GM23248 (cell line): Measurements from ENCODE around the gene TMEM14C.

Source experiments
- EZH2 ChIP-seq: fragments of 200-600 bp; sonication (generic); IDR thresholded peaks from 2 replicates; pipeline ENCODE4 v1.6.1; 2018; ENCODE audit warnings: antibody characterized with exemption, mild to moderate bottlenecking; ENCODE audit not compliant: insufficient read depth, poor library complexity, severe bottlenecking
- EZH2phosphoT487 ChIP-seq: fragments of 200-600 bp; sonication (generic); IDR thresholded peaks from 2 replicates; pipeline ENCODE4 v1.6.1; 2018; ENCODE audit warnings: antibody characterized with exemption, moderate library complexity, mild to moderate bottlenecking, low read depth; ENCODE audit not compliant: insufficient read depth

DNA sequence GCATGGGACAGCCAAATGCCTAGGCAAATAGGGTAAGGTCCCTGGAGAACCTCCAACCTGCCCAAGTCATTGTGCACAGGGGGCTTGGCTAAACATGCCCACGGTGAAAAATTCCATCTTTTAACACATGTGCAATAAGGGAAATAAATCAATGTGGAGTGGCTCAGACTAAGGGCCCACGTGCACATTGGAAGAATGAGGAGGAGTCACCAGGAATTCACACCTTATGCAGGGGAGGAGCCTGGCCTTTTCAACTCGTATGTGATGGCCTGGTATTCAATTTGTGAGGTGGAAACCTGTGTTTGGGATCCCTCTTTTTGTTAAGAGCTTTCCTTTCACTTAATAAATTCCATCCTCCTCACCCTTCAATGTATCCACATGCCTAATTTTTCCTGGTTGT lies 41.1 kb upstream of the TMEM14C start:
- no peak for TF ChIP-seq EZH2
- TF ChIP-seq EZH2phosphoT487 = no peak
